Fibroblast of lung (primary cell): Measurements from ENCODE around the gene CYP2A13.

Experiments used
- CTCF ChIP-seq, 2 donors: IDR thresholded peaks in 1 of 2; conservative IDR thresholded peaks in 1 of 2; 1 replicate in 1 of 2; 2 replicates in 1 of 2; pipeline ENCODE4 v1.5.1; 2011 to 2012; ENCODE audit warnings: low read length in 2 of 2, control low read depth in 1 of 2, inconsistent platforms in 1 of 2, low read depth in 1 of 2, mild to moderate bottlenecking in 1 of 2
- EZH2 ChIP-seq: IDR thresholded peaks from 2 replicates; pipeline ENCODE4 v1.5.1; 2012; ENCODE audit warnings: low read length, control low read depth, mild to moderate bottlenecking; ENCODE audit errors: missing control alignments

GRCh38 chr19:41050426-41050825 lies 37.8 kb upstream of the CYP2A13 start:
- TF ChIP-seq CTCF (conservative IDR thresholded peaks at IDR 0.05 in 1 of 2, IDR thresholded peaks at IDR 0.05 in 1 of 2; ENCODE audit: low read depth in 1 of 2, low read length in 2 of 2) (no peak), EZH2 (no peak)
